Heart left ventricle (tissue), 16 donors: ENCODE results near the gene ETS2. TPM values are rescaled to one million over a fixed set of nuclear protein-coding genes. Genes with fewer than 3 reads are reported as not detected.

ENCODE experiments used
- ATAC-seq, 4 donors: fragments of 200-7000 bp; cut with Tn5 transposase; one replicate each; pipeline ENCODE4 v1.9.1; 2020 to 2022; ENCODE audit warnings: moderate library complexity in 4 of 4, mild to moderate bottlenecking in 3 of 4, moderate number of reproducible peaks in 1 of 4
- DNase-seq, 5 donors: peaks; one replicate each; pipeline ENCODE4 v3.0.0-alpha.2; 2020
- H3K27ac ChIP-seq, 12 donors: fragments of 200-600 bp; sonication (generic) in 4 of 12; one replicate each; pipeline versions ENCODE4 v1.5.0 to v1.8.0; 2016 to 2022; ENCODE audit warnings: mild to moderate bottlenecking in 2 of 12
- H3K27me3 ChIP-seq, 9 donors: fragments of 200-600 bp; sonication (generic) in 2 of 9; one replicate each; pipeline versions ENCODE4 v1.5.1 to v1.8.0; 2016 to 2022; ENCODE audit warnings: mild to moderate bottlenecking in 3 of 9
- H3K36me3 ChIP-seq, 9 donors: fragments of 200-600 bp; sonication (generic) in 2 of 9; one replicate each; pipeline versions ENCODE4 v1.5.0 to v1.8.0; 2018 to 2022; ENCODE audit warnings: mild to moderate bottlenecking in 2 of 9
- H3K4me1 ChIP-seq, 12 donors: fragments of 200-600 bp; sonication (generic) in 4 of 12; one replicate each; pipeline versions ENCODE4 v1.5.0 to v1.8.0; 2016 to 2022; ENCODE audit warnings: mild to moderate bottlenecking in 3 of 12
- H3K4me3 ChIP-seq, 12 donors: fragments of 200-600 bp; sonication (generic) in 4 of 12; one replicate each; pipeline versions ENCODE4 v1.5.0 to v1.8.0; 2017 to 2022; ENCODE audit warnings: mild to moderate bottlenecking in 9 of 12, moderate library complexity in 4 of 12
- H3K9me3 ChIP-seq, 12 donors: fragments of 200-600 bp; sonication (generic) in 4 of 12; one replicate each; pipeline versions ENCODE4 v1.5.0 to v1.8.0; 2016 to 2022; ENCODE audit warnings: mild to moderate bottlenecking in 1 of 12
- CTCF ChIP-seq, 12 donors: fragments of 200-600 bp; sonication (generic) in 4 of 12; IDR thresholded peaks; one replicate each; pipeline versions ENCODE4 v1.5.0 to v1.8.0; 2018 to 2022; ENCODE audit warnings: antibody characterized with exemption in 12 of 12, mild to moderate bottlenecking in 5 of 12
- POLR2A ChIP-seq, 2 donors: fragments of 450-650 bp; IDR thresholded peaks; one replicate each; pipeline ENCODE4 v1.6.1; 2017; ENCODE audit warnings: antibody characterized with exemption in 2 of 2, mild to moderate bottlenecking in 2 of 2, moderate library complexity in 2 of 2
- WGBS, 4 donors: extraction: QIAGEN DNeasy Blood & Tissue Kit in 2 of 4; methylation state at CpG; one replicate each; pipeline versions ENCODE4 v1.1.5 to v1.1.7; 2013 to 2018; 5-methylcytosine and 5-hydroxymethylcytosine counted together
- intact Hi-C, 10 donors: fragments of 100-400 bp; cut with DNase I; formaldehyde crosslinking; loops; one replicate each; pipeline versions ENCODE4 v1.11.1 to v1.14.2; 2022
- polyA plus RNA-seq, 2 donors: library from polyadenylated mRNA; stranded (reverse); fragments of 200-250 nt; gene quantifications; one replicate each; pipeline ENCODE4 v1.2.3, GENCODE V29; 2013
- total RNA-seq, 9 donors: library from RNA; depleted of rRNA in 2 of 9; stranded (reverse); fragments of >200 nt in 2 of 9; fragmentation: NEBNext Ultra II Directional in 3 of 9; extraction: Animal tissue kit (Norgen Biotek cat#: 25700) in 3 of 9; gene quantifications; one replicate each; pipeline versions ENCODE4 v1.1.0 to v1.2.4, GENCODE V29; 2016 to 2023
- donor health status: ischemic (EF 13 %, LVEDD 7.1; RV severe dilation, severe dysfunction).
- donor health status: healthy with polysubstance abuse.
- donor health status: DM: no; HTN: yes; CAD: no.
- donor health status: DM: no; HTN: no; CAD: no.
- donor health status: ischemic (EF 25% LVEDD 6.9; RV normal size, moderate dysfunction).
- donor health status: ischemic (EF 25% LVEDD 5.7; RV mildly dilated, moderate dysfunction).
- donor health status: healthy.
- donor health status: DM: yes; HTN: yes; CAD: no.
- donor health status: ischemic (EF 35%, LVEDD 5.7; RV mildly dilated, moderate dysfunction).
- donor health status: nonischemic (EF 11% LVEDD 7.7; RV severe dilation, severe dysfunction).
- donor health status: DM: yes; HTN: yes; CAD: no.
- donor health status: PGD.
- donor health status: ischemic (EF 29% LVEDD 5.4; RV normal size, mild dysfunction).
- donor health status: nonischemic (EF 23%, LVEDD 6.1; RV moderate dilation, normal function).

ETS2 gene
- total and polyA plus RNA-seq, 11 donors = 19.0 to 92.7 (median 41.0) TPM

GRCh38 chr21:38774152-38774551 lies 31.6 kb upstream of the ETS2 start:
- ATAC-seq (no peak), DNase-seq (no peak)
- intact Hi-C loops = no loop called here
- 59 to 76% (median 63%) methylated on average over 5 of the region's 5 CpGs for WGBS, 4 donors
- no peak overlapping the region for H3K4me3 ChIP-seq
- peaks cover 0 to 12% (median 6%) of the 10 kb centered on the region in 12 donors for H3K9me3 ChIP-seq
- peaks cover 0 to 43% (median 0%) of the 10 kb centered on the region in 12 donors for H3K4me1 ChIP-seq
- no peaks in the 10 kb centered on the region for H3K36me3 ChIP-seq
- H3K27me3 ChIP-seq = no peaks in the 10 kb centered on the region
- peak overlapping the region in 3 of 12 donors; percentile 11 to 30 (median 25) for H3K27ac ChIP-seq
- TF ChIP-seq CTCF (IDR thresholded peaks at IDR 0.05) = no peak
- TF ChIP-seq POLR2A (IDR thresholded peaks at IDR 0.05) = no peak

GRCh38 chr21:38774586-38775285 lies 31.0 kb upstream of the ETS2 start:
- 86 to 91% (median 86%) methylated on average over 8 to 12 of the region's 12 CpGs for WGBS, 4 donors

GRCh38 chr21:38775733-38776132 lies 30.0 kb upstream of the ETS2 start:
- Histone ChIP-seq H3K36me3 (no peaks in the 10 kb centered on the region), H3K9me3 (peaks cover 0 to 17% (median 6%) of the 10 kb centered on the region in 12 donors), H3K27ac (no peak overlapping the region), H3K4me1 (peaks cover 0 to 38% (median 0%) of the 10 kb centered on the region in 12 donors), H3K27me3 (no peaks in the 10 kb centered on the region), H3K4me3 (no peak overlapping the region)
- TF ChIP-seq POLR2A (IDR thresholded peaks at IDR 0.05) (no peak), CTCF (IDR thresholded peaks at IDR 0.05) (no peak)
- WGBS, 4 donors = 82 to 95% (median 88%) methylated on average over 5 of the region's 5 CpGs
- intact Hi-C loops = no loop called here
- DNase-seq (no peak), ATAC-seq (no peak)

More at GRCh38 chr21:38774586-38775285, 31.0 kb upstream of the ETS2 start:
- DNase-seq (no peak), ATAC-seq (no peak)
- Histone ChIP-seq H3K27ac (no peak overlapping the region), H3K27me3 (no peaks in the 10 kb centered on the region), H3K4me1 (peaks cover 0 to 38% (median 0%) of the 10 kb centered on the region in 12 donors), H3K36me3 (no peaks in the 10 kb centered on the region), H3K9me3 (peaks cover 0 to 17% (median 6%) of the 10 kb centered on the region in 12 donors), H3K4me3 (no peak overlapping the region)
- TF ChIP-seq POLR2A (IDR thresholded peaks at IDR 0.05) (no peak), CTCF (IDR thresholded peaks at IDR 0.05) (no peak)
- intact Hi-C loops = no loop called here

- DNase-seq (no peak), ATAC-seq (no peak)
- Histone ChIP-seq H3K27me3 (no peaks in the 10 kb centered on the region), H3K27ac (no peak overlapping the region), H3K36me3 (no peaks in the 10 kb centered on the region), H3K4me3 (no peak overlapping the region), H3K4me1 (peaks cover 0 to 38% (median 0%) of the 10 kb centered on the region in 12 donors), H3K9me3 (peaks cover 0 to 23% (median 11%) of the 10 kb centered on the region in 12 donors)
- 87 to 97% (median 93%) methylated on average over 1 of the region's 1 CpG for WGBS, 4 donors
- no peak for TF ChIP-seq POLR2A (IDR thresholded peaks at IDR 0.05)
- TF ChIP-seq CTCF (IDR thresholded peaks at IDR 0.05) = no peak
- intact Hi-C loops = no loop called here
These were observed 28.7 kb upstream of the ETS2 start for GRCh38 chr21:38777015-38777414.
